WERI-Rb-1 (cell line): Measurements from ENCODE around the gene KCNMA1.

Experiments used
- DNase-seq: peaks from one replicate; pipeline ENCODE4 v3.0.0-alpha.2; 2020
- H3K27ac ChIP-seq: fragments of 250-450 bp; sonication (Bioruptor Pico); 2 replicates; pipeline ENCODE4 v1.5.1; 2020; ENCODE audit warnings: mild to moderate bottlenecking, moderate library complexity
- H3K27me3 ChIP-seq: fragments of 250-450 bp; sonication (Bioruptor Pico); 2 replicates; pipeline ENCODE4 v1.5.1; 2021; ENCODE audit warnings: mild to moderate bottlenecking, low read depth, moderate library complexity; ENCODE audit not compliant: insufficient read depth, severe bottlenecking
- H3K36me3 ChIP-seq: fragments of 250-450 bp; sonication (Bioruptor Pico); 2 replicates; pipeline ENCODE4 v1.5.1; 2020; ENCODE audit warnings: mild to moderate bottlenecking, moderate library complexity
- H3K4me3 ChIP-seq: 2 replicates; pipeline ENCODE4 v1.5.1; 2011; ENCODE audit warnings: low read depth, mild to moderate bottlenecking, control low read depth, low read length
- H3K9me3 ChIP-seq: fragments of 250-450 bp; sonication (Bioruptor Pico); 2 replicates; pipeline ENCODE4 v1.5.1; 2021; ENCODE audit warnings: mild to moderate bottlenecking, moderate library complexity; ENCODE audit not compliant: severe bottlenecking
- CTCF ChIP-seq: IDR thresholded peaks from 2 replicates; pipeline ENCODE4 v1.5.1; 2011; ENCODE audit warnings: low read depth, mild to moderate bottlenecking, control low read depth, inconsistent platforms, low read length

Gene KCNMA1

DNA sequence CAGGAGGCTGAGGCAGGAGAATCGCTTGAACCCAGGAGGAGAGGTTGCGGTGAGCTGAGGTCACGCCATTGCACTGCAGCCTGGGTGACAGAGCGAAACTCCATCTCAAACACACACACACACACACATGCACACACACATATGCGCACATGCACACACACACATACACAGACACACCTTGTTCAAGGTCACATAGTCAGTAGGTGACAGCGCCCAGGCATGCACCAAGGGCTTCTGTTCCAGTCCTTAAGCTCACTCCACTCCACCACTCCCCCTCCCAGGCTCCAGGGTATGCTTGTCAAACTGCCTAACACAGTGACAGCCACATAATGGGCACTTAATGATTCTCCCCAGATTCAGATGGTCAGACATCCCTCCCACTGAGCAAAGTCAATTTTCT, 37.0 kb downstream of the KCNMA1 start:
- H3K27me3 ChIP-seq = no peaks in the 10 kb centered on the region
- H3K9me3 ChIP-seq = no peaks in the 10 kb centered on the region
- H3K36me3 ChIP-seq = no peaks in the 10 kb centered on the region
- DNase-seq = no peak
- no peak for TF ChIP-seq CTCF
- no peak overlapping the region for H3K4me3 ChIP-seq
- no peak overlapping the region for H3K27ac ChIP-seq

DNA sequence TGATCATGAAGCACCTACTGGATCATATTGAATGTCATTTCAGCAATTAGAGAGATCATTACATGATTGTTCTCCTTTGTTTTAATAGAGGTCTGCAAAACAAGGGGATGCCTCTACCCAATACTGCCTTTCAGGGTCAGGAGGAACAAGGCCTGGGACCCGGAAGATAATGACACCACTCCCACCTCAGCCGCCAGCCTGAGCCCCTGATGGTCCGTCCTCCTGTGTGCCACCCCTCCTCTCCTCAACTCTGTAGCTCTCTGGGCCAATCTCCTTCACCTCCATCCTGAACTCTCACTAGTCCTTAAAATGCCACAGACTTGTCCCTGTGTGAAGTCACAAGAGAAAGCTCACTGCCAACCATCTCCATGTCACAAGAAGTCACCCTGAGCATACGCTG, 38.0 kb downstream of the KCNMA1 start:
- H3K4me3 ChIP-seq = no peak overlapping the region
- no peaks in the 10 kb centered on the region for H3K9me3 ChIP-seq
- H3K36me3 ChIP-seq = no peaks in the 10 kb centered on the region
- no peak for TF ChIP-seq CTCF
- no peaks in the 10 kb centered on the region for H3K27me3 ChIP-seq
- no peak overlapping the region for H3K27ac ChIP-seq
- DNase-seq = no peak

GRCh38 chr10:77598606-77599005, 39.0 kb downstream of the KCNMA1 start:
- Histone ChIP-seq H3K27ac (no peak overlapping the region), H3K4me3 (no peak overlapping the region), H3K27me3 (no peaks in the 10 kb centered on the region), H3K36me3 (no peaks in the 10 kb centered on the region), H3K9me3 (no peaks in the 10 kb centered on the region)
- no peak for TF ChIP-seq CTCF
- DNase-seq = no peak

DNA sequence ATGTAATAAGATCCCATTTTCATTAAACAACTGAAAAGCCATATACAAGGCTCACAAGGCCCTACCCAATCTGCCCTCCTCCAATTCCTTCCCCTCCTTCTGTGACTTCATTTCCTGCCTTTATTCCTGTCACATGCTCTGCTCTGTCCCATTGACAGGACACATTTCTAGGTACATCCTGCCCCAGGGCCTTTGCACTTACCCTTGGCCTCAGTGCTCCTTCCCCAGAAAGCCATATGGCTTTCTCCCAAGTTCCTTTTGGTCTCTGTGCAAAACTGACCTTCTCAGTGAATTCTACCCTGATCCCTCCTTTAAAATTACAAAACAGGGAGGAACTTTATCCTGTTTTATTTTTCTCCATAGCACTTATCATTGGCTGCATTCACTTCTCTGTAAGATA, 40.0 kb downstream of the KCNMA1 start:
- H3K9me3 ChIP-seq = no peaks in the 10 kb centered on the region
- TF ChIP-seq CTCF = no peak
- DNase-seq = no peak
- no peaks in the 10 kb centered on the region for H3K27me3 ChIP-seq
- no peaks in the 10 kb centered on the region for H3K36me3 ChIP-seq
- H3K4me3 ChIP-seq = no peak overlapping the region
- H3K27ac ChIP-seq = no peak overlapping the region

GRCh38 chr10:77594471-77594783, 43.2 kb downstream of the KCNMA1 start:
- H3K4me3 ChIP-seq = no peak overlapping the region
- no peaks in the 10 kb centered on the region for H3K9me3 ChIP-seq
- H3K36me3 ChIP-seq = no peaks in the 10 kb centered on the region
- no peak for TF ChIP-seq CTCF
- no peak overlapping the region for H3K27ac ChIP-seq
- H3K27me3 ChIP-seq = no peaks in the 10 kb centered on the region
- DNase-seq = no peak

- no peak overlapping the region for H3K27ac ChIP-seq
- H3K4me3 ChIP-seq = no peak overlapping the region
- H3K36me3 ChIP-seq = no peaks in the 10 kb centered on the region
- TF ChIP-seq CTCF = no peak
- no peaks in the 10 kb centered on the region for H3K27me3 ChIP-seq
- H3K9me3 ChIP-seq = no peaks in the 10 kb centered on the region
- DNase-seq = no peak
These were observed 43.7 kb downstream of the KCNMA1 start for GRCh38 chr10:77593771-77594470.
